Glutamatergic neuron (in vitro differentiated cells): ENCODE measurements around the gene CORIN. TPM values are rescaled to one million over a fixed set of nuclear protein-coding genes. Genes with fewer than 3 reads are reported as not detected.

Experiments
- DNase-seq: peaks from one replicate; pipeline ENCODE4 v3.0.0; 2022
- H3K27ac Mint-ChIP-seq: one replicate; pipeline ENCODE4 v1.8.0; 2020; ENCODE audit warnings: mild to moderate bottlenecking, mixed read lengths, inconsistent platforms; ENCODE audit not compliant: unreplicated experiment
- H3K27me3 Mint-ChIP-seq: one replicate; pipeline ENCODE4 v1.8.0; 2020; ENCODE audit warnings: mild to moderate bottlenecking, moderate library complexity, mixed read lengths, inconsistent platforms; ENCODE audit not compliant: unreplicated experiment
- H3K36me3 Mint-ChIP-seq: one replicate; pipeline ENCODE4 v1.8.0; 2020; ENCODE audit warnings: mild to moderate bottlenecking, mixed read lengths, inconsistent platforms; ENCODE audit not compliant: unreplicated experiment
- H3K4me1 Mint-ChIP-seq: one replicate; pipeline ENCODE4 v1.8.0; 2020; ENCODE audit warnings: mild to moderate bottlenecking, low read depth, mixed read lengths, inconsistent platforms; ENCODE audit not compliant: unreplicated experiment
- H3K4me3 Mint-ChIP-seq: one replicate; pipeline ENCODE4 v1.8.0; 2020; ENCODE audit warnings: mild to moderate bottlenecking, mixed read lengths, inconsistent platforms; ENCODE audit not compliant: unreplicated experiment
- H3K9me3 Mint-ChIP-seq: one replicate; pipeline ENCODE4 v1.8.0; 2020; ENCODE audit warnings: mild to moderate bottlenecking, moderate library complexity, mixed read lengths, inconsistent platforms; ENCODE audit not compliant: unreplicated experiment
- CTCF ChIP-seq: fragments of 200-600 bp; sonication (generic); IDR thresholded peaks from one replicate; pipeline ENCODE4 v1.5.0; 2021; ENCODE audit not compliant: partially characterized antibody, unreplicated experiment
- total RNA-seq: library from RNA; stranded (reverse); fragmentation: NEBNext Ultra II Directional; extraction: Animal tissue kit (Norgen Biotek cat#: 25700); gene quantifications from one replicate; pipeline ENCODE4 v1.2.1, GENCODE V29; 2021; ENCODE audit not compliant: unreplicated experiment

Gene CORIN
- total RNA-seq, 1 donor from 2014 or later: 0.32 TPM

- H3K4me3 Mint-ChIP-seq: peak overlapping the region; percentile 47
- peaks cover 7% of the 10 kb centered on the region for H3K27me3 Mint-ChIP-seq
- H3K27ac Mint-ChIP-seq: peak overlapping the region; percentile 92
- H3K36me3 Mint-ChIP-seq: no peaks in the 10 kb centered on the region
- TF ChIP-seq CTCF: no peak
- peaks cover 46% of the 10 kb centered on the region for H3K4me1 Mint-ChIP-seq
- peaks cover 8% of the 10 kb centered on the region for H3K9me3 Mint-ChIP-seq
- DNase-seq: no peak
These were observed 194.0 kb downstream of the CORIN start for GRCh38 chr4:47643845-47644244.

GRCh38 chr4:47642985-47643760 is 194.7 kb downstream of the CORIN start:
- no peak for DNase-seq
- Mint-ChIP-seq H3K27ac (peak overlapping the region; percentile 92), H3K9me3 (peaks cover 8% of the 10 kb centered on the region), H3K36me3 (peaks cover 5% of the 10 kb centered on the region), H3K4me3 (peak overlapping the region; percentile 63), H3K27me3 (peaks cover 10% of the 10 kb centered on the region), H3K4me1 (peaks cover 46% of the 10 kb centered on the region)
- no peak for TF ChIP-seq CTCF

GRCh38 chr4:47642191-47642830 is 195.6 kb downstream of the CORIN start:
- peak overlapping the region; percentile 92 for H3K27ac Mint-ChIP-seq
- H3K36me3 Mint-ChIP-seq: peaks cover 5% of the 10 kb centered on the region
- H3K9me3 Mint-ChIP-seq: peaks cover 8% of the 10 kb centered on the region
- DNase-seq: no peak
- peaks cover 10% of the 10 kb centered on the region for H3K27me3 Mint-ChIP-seq
- TF ChIP-seq CTCF: no peak
- H3K4me3 Mint-ChIP-seq: peak overlapping the region; percentile 63
- peaks cover 46% of the 10 kb centered on the region for H3K4me1 Mint-ChIP-seq

GRCh38 chr4:47641755-47642154 is 196.1 kb downstream of the CORIN start:
- DNase-seq: peak; percentile 62
- H3K9me3 Mint-ChIP-seq: peaks cover 11% of the 10 kb centered on the region
- peaks cover 14% of the 10 kb centered on the region for H3K27me3 Mint-ChIP-seq
- peaks cover 42% of the 10 kb centered on the region for H3K4me1 Mint-ChIP-seq
- H3K36me3 Mint-ChIP-seq: peaks cover 10% of the 10 kb centered on the region
- peak overlapping the region; percentile 92 for H3K27ac Mint-ChIP-seq
- TF ChIP-seq CTCF: no peak
- H3K4me3 Mint-ChIP-seq: peak overlapping the region; percentile 43

- H3K4me1 Mint-ChIP-seq: peaks cover 42% of the 10 kb centered on the region
- peak overlapping the region; percentile 16 for H3K4me3 Mint-ChIP-seq
- H3K9me3 Mint-ChIP-seq: peaks cover 11% of the 10 kb centered on the region
- no peak for DNase-seq
- peaks cover 18% of the 10 kb centered on the region for H3K36me3 Mint-ChIP-seq
- H3K27me3 Mint-ChIP-seq: peaks cover 14% of the 10 kb centered on the region
- TF ChIP-seq CTCF: no peak
- peak overlapping the region; percentile 92 for H3K27ac Mint-ChIP-seq
These were observed 197.0 kb downstream of the CORIN start for GRCh38 chr4:47640911-47641310.
